Measurements from ENCODE around the gene PGM2. TPM values are rescaled to one million over a fixed set of nuclear protein-coding genes. Genes with fewer than 3 reads are reported as not detected.

Gene PGM2
- total and polyA plus RNA-seq, 2 donors (not counting 3 experiments of a cell fraction or from before 2014, with no cell fraction given) = 17.9 to 53.9 TPM

DNA sequence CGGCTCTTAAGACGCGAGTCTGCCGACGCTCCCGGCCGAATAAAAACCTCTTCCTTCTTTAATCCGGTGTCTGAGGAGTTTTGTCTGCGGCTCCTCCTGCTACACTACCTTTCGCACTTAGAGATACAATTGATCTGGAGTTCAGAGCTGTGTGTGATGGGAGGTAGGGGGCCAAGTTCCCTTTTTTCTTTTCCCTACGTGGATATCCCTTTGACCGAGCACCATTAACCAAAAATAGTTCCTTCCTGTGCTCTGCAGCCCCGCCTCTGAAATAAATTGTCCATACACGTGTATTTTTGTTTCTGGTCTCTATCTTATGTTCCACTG lies 555 bp upstream of the PGM2 start:
- BruUV-seq (replicated peaks) = TSS peak; percentile 70
- CTCF ChIA-PET = interaction anchor here (0.7 to 2.9 kb wide), 18 partner anchors 11 to 373 kb away, joined by 3 to 21 read pairs (median 4); partner anchors contain the start of genes RELL1 and TBC1D1

DNA sequence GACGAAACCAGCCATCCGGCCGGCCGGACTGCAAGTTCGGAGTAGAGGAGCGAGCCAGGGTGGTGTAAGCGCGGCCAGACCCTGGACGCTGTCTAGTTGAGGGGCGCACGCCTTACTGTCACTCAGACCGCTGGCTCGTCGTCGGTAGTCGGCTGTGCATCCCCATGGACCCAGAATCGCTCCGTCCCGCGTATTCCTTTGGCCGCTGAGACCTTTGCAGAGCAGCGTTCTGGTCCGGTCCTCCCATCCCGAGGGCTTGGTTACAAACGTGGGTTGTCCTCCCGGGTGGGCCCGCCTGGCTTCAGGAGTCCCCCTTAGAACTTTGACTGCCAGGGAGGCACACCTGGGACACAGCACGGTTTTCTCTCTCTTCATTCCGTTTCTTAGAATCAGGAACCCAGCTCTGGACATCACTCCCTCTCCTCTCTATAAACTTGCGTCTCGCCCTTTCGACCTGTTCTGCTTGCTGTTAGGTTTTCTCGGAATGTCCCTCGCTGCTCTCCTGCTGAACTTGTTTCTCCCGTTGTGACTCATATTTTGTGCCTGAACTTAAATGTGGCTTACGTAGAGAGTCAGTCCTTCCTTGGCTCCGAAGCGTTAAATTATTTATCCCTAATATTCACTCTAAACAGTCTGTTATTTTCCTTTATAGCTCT lies 672 bp downstream of the PGM2 start:
- H4K20me1 ChIP-seq (replicated peaks; ENCODE audit: control insufficient read depth, extremely low read depth, insufficient read depth, low read length) = no peaks in the 10 kb centered on the region
- POLR2A ChIA-PET = interaction anchor here (1.0 to 1.5 kb wide), 3 partner anchors 9 to 161 kb away, joined by 4 to 14 read pairs (median 6); no protein-coding TSS in a partner anchor
- H3K9me1 ChIP-seq (replicated peaks; ENCODE audit: control insufficient read depth, extremely low read depth, insufficient read depth, low read length) = no peaks in the 10 kb centered on the region
- dilution Hi-C loops (cut with MboI; ENCODE audit: extremely low pct_ligation_motif_present, low sequenced_read_pairs) (no loop called here), intact Hi-C loops (cut with micrococcal nuclease) (loop anchor here (2.0 kb wide), 1 partner anchor 64 kb away; the partner anchor contains the start of gene TBC1D1)
- TF ChIP-seq GATA2 (IDR thresholded peaks at IDR 0.05; ENCODE audit: insufficient read depth, insufficient read length, low read depth, low read length) = no peak
- TF ChIP-seq, protein P1, sequence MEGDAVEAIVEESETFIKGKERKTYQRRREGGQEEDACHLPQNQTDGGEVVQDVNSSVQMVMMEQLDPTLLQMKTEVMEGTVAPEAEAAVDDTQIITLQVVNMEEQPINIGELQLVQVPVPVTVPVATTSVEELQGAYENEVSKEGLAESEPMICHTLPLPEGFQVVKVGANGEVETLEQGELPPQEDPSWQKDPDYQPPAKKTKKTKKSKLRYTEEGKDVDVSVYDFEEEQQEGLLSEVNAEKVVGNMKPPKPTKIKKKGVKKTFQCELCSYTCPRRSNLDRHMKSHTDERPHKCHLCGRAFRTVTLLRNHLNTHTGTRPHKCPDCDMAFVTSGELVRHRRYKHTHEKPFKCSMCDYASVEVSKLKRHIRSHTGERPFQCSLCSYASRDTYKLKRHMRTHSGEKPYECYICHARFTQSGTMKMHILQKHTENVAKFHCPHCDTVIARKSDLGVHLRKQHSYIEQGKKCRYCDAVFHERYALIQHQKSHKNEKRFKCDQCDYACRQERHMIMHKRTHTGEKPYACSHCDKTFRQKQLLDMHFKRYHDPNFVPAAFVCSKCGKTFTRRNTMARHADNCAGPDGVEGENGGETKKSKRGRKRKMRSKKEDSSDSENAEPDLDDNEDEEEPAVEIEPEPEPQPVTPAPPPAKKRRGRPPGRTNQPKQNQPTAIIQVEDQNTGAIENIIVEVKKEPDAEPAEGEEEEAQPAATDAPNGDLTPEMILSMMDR (IDR thresholded peaks at IDR 0.05; ENCODE audit: extremely low read depth in 1 of 2, insufficient read depth in 1 of 2, low read depth in 1 of 2, low read length in 2 of 2) = no peak
- TF ChIP-seq FOS (IDR thresholded peaks at IDR 0.05; ENCODE audit: borderline replicate concordance, insufficient read depth, low read length) = no peak
- TF ChIP-seq, protein P2, sequence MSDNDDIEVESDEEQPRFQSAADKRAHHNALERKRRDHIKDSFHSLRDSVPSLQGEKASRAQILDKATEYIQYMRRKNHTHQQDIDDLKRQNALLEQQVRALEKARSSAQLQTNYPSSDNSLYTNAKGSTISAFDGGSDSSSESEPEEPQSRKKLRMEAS (IDR thresholded peaks at IDR 0.05; ENCODE audit: insufficient read depth, insufficient read length) = no peak
- TF ChIP-seq MYC (IDR thresholded peaks at IDR 0.05; ENCODE audit: low read depth, low read length) = no peak
- peak; percentile 15 for TF ChIP-seq JUN (IDR thresholded peaks at IDR 0.05; ENCODE audit: borderline replicate concordance, insufficient read depth, insufficient read length, low read depth)
- TF ChIP-seq EZH2 (IDR thresholded peaks at IDR 0.05; ENCODE audit: borderline replicate concordance, low read depth, low read length, severe bottlenecking) = no peak
- TF ChIP-seq POLR2AphosphoS5 (IDR thresholded peaks at IDR 0.05; ENCODE audit: insufficient read depth, low read depth, low read length) = no peak
- H3K27ac ChIP-seq (ENCODE audit: insufficient read depth, low read depth, low read length) = peak overlapping the region; percentile 56
- peaks cover 19% of the 10 kb centered on the region for H3K4me1 ChIP-seq (ENCODE audit: control insufficient read depth, extremely low read depth, insufficient read depth, low read length)
- H3K36me3 ChIP-seq (ENCODE audit: control insufficient read depth in 2 of 2, extremely low read depth in 1 of 2, insufficient read depth in 2 of 2, low read length in 2 of 2) = peaks cover 3 to 6% of the 10 kb centered on the region in 2 experiments
- no TSS peak for BruUV-seq (replicated peaks)
- H2AFZ ChIP-seq (ENCODE audit: low read depth, low read length) = peak overlapping the region; percentile 93
- H3K79me2 ChIP-seq (ENCODE audit: control insufficient read depth, insufficient read depth, low read length) = peaks cover 28% of the 10 kb centered on the region
- CTCF ChIA-PET = interaction anchor here (0.8 to 2.9 kb wide), 12 partner anchors 10 to 226 kb away, joined by 3 to 21 read pairs (median 5); no protein-coding TSS in a partner anchor
- H3K4me3 ChIP-seq (replicated peaks in 1 of 3; ENCODE audit: insufficient read depth in 1 of 3, low read depth in 1 of 3, low read length in 3 of 3) = peak overlapping the region; percentile 45 to 96 (median 95)
- peak overlapping the region; percentile 74 for H3K9ac ChIP-seq (replicated peaks; ENCODE audit: extremely low read depth, insufficient read depth, low read length)
- FAIRE-seq (peak; percentile 68), DNase-seq (ENCODE audit: low read depth, low spot score) (peak; percentile 71)
- no peaks in the 10 kb centered on the region for H3K27me3 ChIP-seq (ENCODE audit: control insufficient read depth in 2 of 2, insufficient read depth in 2 of 2, low read length in 2 of 2)
- H3K4me2 ChIP-seq (ENCODE audit: insufficient read depth, low read length) = peak overlapping the region; percentile 88
- no peaks in the 10 kb centered on the region for H3K9me3 ChIP-seq (replicated peaks; ENCODE audit: control insufficient read depth, insufficient read depth, low read length)

More for the DNA sequence above, 555 bp upstream of the PGM2 start:
- Histone ChIP-seq H3K27ac (ENCODE audit: insufficient read depth, low read depth, low read length) (peak overlapping the region; percentile 56), H3K4me3 (replicated peaks in 1 of 3; ENCODE audit: insufficient read depth in 1 of 3, low read depth in 1 of 3, low read length in 3 of 3) (peak overlapping the region; percentile 45 to 96 (median 95)), H3K9me3 (replicated peaks; ENCODE audit: control insufficient read depth, insufficient read depth, low read length) (no peaks in the 10 kb centered on the region), H3K4me2 (ENCODE audit: insufficient read depth, low read length) (peak overlapping the region; percentile 88), H3K79me2 (ENCODE audit: control insufficient read depth, insufficient read depth, low read length) (peaks cover 25% of the 10 kb centered on the region), H2AFZ (ENCODE audit: low read depth, low read length) (peak overlapping the region; percentile 93), H3K4me1 (ENCODE audit: control insufficient read depth, extremely low read depth, insufficient read depth, low read length) (peaks cover 19% of the 10 kb centered on the region), H3K9me1 (replicated peaks; ENCODE audit: control insufficient read depth, extremely low read depth, insufficient read depth, low read length) (no peaks in the 10 kb centered on the region), H4K20me1 (replicated peaks; ENCODE audit: control insufficient read depth, extremely low read depth, insufficient read depth, low read length) (no peaks in the 10 kb centered on the region), H3K9ac (replicated peaks; ENCODE audit: extremely low read depth, insufficient read depth, low read length) (peak overlapping the region; percentile 74), H3K36me3 (ENCODE audit: control insufficient read depth in 2 of 2, extremely low read depth in 1 of 2, insufficient read depth in 2 of 2, low read length in 2 of 2) (no peaks in the 10 kb centered on the region), H3K27me3 (ENCODE audit: control insufficient read depth in 2 of 2, insufficient read depth in 2 of 2, low read length in 2 of 2) (no peaks in the 10 kb centered on the region)
- FAIRE-seq = no peak
- no peak for DNase-seq (ENCODE audit: low read depth, low spot score)
- TF ChIP-seq POLR2A (IDR thresholded peaks at IDR 0.05; ENCODE audit: low read depth, low read length) = no peak
- TF ChIP-seq EZH2 (IDR thresholded peaks at IDR 0.05; ENCODE audit: borderline replicate concordance, low read depth, low read length, severe bottlenecking) = no peak
- no peak for TF ChIP-seq POLR2AphosphoS5 (IDR thresholded peaks at IDR 0.05; ENCODE audit: insufficient read depth, low read depth, low read length)
- TF ChIP-seq, protein P2 (IDR thresholded peaks at IDR 0.05; ENCODE audit: insufficient read depth, insufficient read length) = no peak
- TF ChIP-seq GATA2 (IDR thresholded peaks at IDR 0.05; ENCODE audit: insufficient read depth, insufficient read length, low read depth, low read length) = no peak
- dilution Hi-C loops (cut with MboI; ENCODE audit: extremely low pct_ligation_motif_present, low sequenced_read_pairs) (no loop called here), intact Hi-C loops (cut with micrococcal nuclease) (loop anchor here (1.0 to 2.0 kb wide), 3 partner anchors 11 to 65 kb away; partner anchors contain the start of gene TBC1D1)
- POLR2A ChIA-PET = interaction anchor here (1.0 to 1.5 kb wide), 2 partner anchors 11 to 160 kb away, joined by 6 to 14 read pairs; no protein-coding TSS in a partner anchor
